HG03066 (cell line): ENCODE measurements around the gene TMEM101.
"Not testable (repeated sequence)": the region's sequence is repeated elsewhere in the genome, so short reads cannot be mapped to it uniquely, and the experiment has no call there.

Source experiments
- ATAC-seq: cut with Tn5 transposase; IDR thresholded peaks from one replicate; pipeline ENCODE4 v1.9.1; 2021; ENCODE audit warnings: low read depth; ENCODE audit not compliant: unreplicated experiment

The TMEM101 gene

GRCh38 chr17:44001461-44001920 is 13.3 kb downstream of the TMEM101 start:
- no peak for ATAC-seq

DNA sequence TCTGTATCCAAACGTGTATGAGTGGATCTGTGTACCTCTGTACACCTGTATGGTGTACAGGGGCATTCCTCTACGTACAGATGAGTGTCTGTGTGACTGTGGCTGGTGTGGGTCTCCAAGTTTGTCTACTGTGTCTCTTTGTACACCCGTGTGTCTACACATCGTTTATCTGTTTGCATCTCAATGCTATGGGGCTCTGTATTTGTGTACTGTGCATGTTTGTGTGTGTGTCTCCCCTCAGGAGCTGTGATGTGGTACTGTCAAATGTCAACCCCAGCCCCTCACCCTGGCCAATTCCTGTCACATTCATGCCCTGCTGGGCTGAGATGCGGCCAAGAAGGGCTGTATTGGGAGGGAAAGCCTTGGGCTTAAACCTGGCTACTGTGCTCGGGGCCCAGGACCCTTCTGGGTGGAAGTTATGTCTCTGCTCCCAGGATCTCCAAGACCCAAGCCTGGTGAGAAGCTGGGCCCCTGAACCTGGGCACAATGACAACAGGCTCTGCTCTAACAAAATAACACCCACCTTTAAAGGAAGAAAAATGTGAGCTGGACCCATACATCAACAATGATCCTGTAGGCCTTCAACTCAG is 13.8 kb downstream of the TMEM101 start:
- no peak for ATAC-seq

GRCh38 chr17:44000141-44000860 is 14.5 kb downstream of the TMEM101 start:
- no peak for ATAC-seq

DNA sequence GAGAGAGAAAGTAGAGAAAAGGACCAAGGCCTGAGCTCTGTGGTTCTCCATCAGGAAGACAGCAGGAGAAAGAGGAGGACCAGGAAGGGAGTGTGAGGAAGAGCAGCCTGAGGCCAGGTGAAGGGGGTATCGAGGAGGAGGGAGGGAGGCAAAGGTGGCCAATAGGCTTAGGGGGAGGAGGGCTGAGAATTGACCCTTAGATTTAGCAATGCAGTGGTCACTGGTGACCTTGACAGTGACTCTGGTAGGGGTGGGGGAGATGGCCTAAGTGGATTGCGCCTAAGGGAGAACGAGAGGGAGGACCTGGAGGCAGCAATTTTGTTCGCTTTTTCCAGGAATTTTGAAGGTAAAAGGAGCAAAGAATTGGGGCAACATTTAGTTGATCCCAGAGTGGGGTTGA is 15.7 kb downstream of the TMEM101 start:
- ATAC-seq, result no peak

DNA sequence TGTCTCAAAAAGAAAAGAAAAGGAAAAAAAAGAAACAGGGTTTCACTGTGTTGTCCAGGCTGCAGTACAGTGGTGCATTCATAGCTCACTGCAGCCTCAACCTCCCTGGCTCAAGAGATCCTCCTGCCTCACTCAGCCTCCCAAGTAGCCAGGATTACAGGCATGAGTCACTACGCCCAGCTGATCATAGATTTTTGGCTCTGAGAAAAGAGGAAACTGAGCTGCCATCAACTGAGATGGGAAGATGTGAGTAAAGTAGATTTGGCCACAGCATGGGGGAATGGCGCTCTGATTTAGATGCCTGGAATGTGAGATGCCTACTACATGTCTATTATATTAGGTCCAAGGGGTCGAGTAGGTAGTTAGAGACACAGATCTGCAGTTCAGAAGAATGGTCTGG is 16.2 kb downstream of the TMEM101 start:
- no peak for ATAC-seq

DNA sequence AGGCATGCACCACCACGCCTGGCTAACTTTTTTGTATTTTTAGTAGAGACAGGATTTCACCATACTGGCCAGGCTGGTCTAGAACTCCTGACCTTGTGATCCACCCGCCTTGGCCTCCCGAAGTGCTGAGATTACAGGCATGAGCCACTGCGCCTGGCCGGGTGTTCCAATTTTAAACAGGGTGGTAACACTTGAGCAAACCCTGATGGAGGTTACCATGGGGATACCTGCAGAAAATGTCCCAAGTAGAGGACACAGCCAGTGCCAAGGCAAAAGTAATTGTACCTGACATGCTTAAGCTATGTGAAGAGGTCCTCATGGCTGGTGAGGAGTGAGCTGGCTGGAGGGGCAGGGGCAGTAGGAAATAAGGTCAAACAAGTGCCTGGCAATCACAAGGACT is 17.6 kb downstream of the TMEM101 start:
- ATAC-seq, result not testable (repeated sequence)

GRCh38 chr17:43995150-43995471 is 19.7 kb downstream of the TMEM101 start:
- ATAC-seq, result no peak

DNA sequence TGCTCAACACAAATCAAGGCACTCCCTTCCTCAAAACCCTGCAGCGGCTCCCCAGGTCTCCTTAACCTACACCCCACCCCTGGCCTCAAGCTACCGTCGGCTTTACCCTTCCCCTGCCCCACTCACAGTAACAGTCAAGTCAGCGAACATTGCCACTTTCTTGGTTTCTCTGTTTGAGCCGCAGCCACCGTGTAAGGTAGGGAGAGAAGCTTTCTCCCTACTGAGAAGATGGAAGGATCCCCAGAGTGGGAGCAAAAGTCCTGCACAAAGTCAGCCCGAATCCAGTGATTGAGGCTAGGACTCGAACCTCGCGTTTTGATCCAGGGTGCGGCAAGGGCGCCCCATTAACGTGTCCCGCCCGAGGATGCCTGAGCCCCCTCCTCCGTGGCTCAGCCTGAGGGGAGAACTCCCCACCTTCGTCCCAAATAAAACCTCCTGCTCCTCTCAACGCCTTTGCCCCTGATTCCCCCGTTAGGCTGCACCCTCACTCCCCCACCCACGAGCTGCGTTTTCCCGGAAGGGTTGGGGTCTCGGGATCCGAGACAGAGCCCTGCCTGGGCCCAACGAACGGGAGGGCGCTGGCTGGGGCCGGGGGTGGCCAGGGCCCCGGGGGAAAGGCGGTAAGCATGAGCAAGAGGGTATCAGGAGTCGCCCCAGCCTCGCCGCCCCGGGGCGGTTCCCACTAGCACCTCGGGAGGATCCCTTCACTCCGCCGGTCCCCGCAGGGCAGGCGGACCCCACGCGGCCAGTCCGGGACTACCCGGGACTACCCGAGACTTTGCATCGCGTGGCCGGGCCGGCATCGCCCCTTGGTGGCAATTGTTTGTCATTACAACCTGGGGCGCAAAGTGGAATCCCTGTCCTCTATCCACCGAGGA is 20.3 kb downstream of the TMEM101 start:
- no peak for ATAC-seq

DNA sequence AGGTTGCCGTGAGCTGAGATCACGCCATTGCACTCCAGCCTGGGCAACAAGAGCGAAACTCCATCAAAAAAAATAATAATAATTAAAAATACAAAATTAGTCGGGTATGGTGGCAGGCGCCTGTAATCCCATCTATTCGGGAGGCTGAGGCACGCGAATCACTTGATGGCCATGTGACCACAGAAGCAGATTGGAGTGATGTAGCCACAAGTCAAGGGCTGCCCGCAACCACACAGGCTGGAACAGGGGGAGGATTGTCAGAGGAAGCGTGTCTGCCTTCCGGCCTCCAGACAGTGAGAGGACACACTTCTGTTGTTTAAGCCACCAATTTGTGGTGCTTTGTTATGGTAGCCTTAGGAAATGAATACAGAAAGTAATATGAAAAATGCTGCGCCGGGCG is 22.1 kb downstream of the TMEM101 start:
- ATAC-seq, result no peak

DNA sequence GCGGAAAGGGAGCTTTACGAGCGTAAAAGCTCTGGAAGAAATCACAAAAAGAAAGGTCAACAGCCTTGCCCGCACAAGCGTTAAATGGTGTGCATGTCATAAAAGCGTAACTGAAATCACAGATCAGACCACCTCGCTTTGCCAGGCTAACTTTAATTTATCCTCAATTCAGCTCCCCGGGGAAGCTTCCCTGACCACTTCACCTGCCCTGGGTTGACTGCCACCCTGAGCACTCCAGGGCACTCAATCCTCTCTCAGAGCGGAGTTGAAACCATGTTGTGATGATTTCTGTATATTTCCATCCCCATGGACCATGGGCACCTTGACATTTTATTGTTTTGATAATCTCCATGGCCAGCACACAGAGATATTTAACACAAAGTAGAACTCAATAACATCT is 26.5 kb downstream of the TMEM101 start:
- no peak for ATAC-seq

- no peak for ATAC-seq
Observed at GRCh38 chr17:43987131-43988021, 27.4 kb downstream of the TMEM101 start.

- no peak for ATAC-seq
Observed at GRCh38 chr17:43986225-43986981, 28.4 kb downstream of the TMEM101 start.

GRCh38 chr17:43984521-43984920 is 30.2 kb downstream of the TMEM101 start:
- no peak for ATAC-seq

DNA sequence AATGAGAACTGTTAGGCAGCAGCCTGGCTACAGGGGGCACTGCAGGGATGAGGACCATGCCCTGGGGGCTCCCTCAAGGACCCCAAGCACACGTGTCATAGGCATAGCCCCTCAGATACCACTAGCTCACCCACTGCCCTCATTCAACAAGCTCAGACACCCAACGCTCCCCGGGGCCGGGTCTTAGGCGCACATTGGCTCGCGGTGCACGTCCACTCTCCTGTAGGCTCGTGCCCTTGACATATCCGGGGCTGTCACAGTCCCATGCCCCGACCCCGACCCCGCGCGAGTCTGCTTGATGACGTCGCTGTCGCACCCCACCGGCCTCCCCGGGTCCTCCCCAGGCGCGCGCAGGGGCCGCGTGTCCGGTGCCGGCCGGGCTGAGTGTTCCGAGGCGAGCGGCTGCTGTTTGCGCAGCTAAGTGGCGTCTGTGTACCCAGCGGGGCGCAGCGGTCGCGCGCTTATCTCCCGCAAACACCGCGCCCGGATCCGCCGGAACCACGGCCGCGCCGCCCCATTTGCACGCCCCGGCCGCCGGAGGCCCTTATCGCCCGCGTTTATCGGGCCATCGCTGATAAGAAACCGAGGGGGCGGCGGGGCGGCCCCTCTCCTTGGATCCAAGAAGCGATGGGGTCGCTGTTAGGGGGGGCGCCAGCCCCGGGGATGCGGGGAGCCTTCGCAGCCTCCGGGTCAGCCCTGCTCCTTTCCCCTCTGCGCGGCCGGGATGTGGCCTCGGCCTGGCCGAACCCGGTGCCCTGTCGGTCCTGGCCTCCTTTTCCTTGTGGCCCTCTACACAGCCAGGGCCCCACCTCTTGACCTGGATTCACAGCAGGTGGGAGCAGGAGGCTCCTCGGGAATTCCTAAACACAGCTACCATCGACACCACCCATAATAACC is 31.0 kb downstream of the TMEM101 start:
- ATAC-seq, result no peak

GRCh38 chr17:43983196-43983514 is 31.6 kb downstream of the TMEM101 start:
- no peak for ATAC-seq

GRCh38 chr17:43982171-43982570 is 32.6 kb downstream of the TMEM101 start:
- ATAC-seq, result no peak

DNA sequence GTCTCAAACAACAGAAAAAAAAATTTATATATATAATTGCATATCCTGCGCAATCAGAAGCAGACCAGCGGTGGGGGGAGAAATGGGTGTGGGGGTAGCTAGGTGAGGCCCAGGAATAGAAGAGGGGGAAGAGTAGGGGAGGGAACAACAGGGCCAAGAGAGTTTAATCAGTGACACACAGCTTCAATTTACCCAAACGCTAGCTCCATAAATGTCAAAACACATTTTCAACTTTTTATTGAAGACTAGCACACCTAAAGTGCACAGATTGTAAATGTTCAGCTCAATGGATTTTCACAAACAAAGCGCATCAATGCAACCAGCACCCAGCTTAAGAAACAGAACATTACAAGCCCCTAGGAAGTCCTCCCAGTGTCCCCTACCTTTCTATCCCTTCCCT is 35.1 kb downstream of the TMEM101 start:
- no peak for ATAC-seq

DNA sequence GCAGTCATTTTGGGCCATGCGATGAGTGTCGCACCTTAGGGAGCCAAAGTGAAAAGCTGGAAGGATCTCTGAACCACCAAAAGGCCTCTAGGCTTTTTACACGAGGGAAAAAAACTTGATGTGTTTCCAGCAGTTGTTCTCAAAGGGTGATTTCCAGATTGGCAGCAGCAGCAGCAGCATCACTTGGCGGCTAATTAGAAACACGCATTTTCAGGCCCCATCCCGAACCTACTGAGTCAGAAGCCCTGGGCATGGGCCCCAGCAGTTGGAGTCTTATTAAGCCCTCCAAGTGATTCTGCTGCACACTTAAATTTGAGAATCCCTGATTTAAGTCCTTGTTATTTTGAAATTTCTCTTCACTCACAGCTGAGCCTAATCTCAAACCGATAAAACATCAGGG is 35.8 kb downstream of the TMEM101 start:
- ATAC-seq, result no peak

- no peak for ATAC-seq
Observed at GRCh38 chr17:43978078-43978477, 36.7 kb downstream of the TMEM101 start.
